ENCODE results near the gene SMIM5. TPM values are rescaled to one million over a fixed set of nuclear protein-coding genes. Genes with fewer than 3 reads are reported as not detected.
A peak's percentile ranks its signal among the peaks of the same experiment; 100 is the strongest.

Gene SMIM5
- total and polyA plus RNA-seq, 8 donors, result 0.58 to 29.5 (median 7.9) TPM; not detected in 2

- H3K36me3 ChIP-seq, result peaks cover 8 to 54% (median 49%) of the 10 kb centered on the region in 4 donors
- intact Hi-C loops (cut with DNase I; ENCODE audit: low total_unique reads), result loop anchor here (5.0 kb wide), 1 partner anchor 116 kb away; no protein-coding TSS in a partner anchor
- H3K4me1 ChIP-seq, result peaks cover 30 to 41% (median 38%) of the 10 kb centered on the region in 4 donors
- WGBS, 5 donors, result 91 to 96% (median 93%) methylated on average over 19 to 27 of the region's 27 CpGs
- TF ChIP-seq EP300 (IDR thresholded peaks at IDR 0.05), result no peak
- no peak for TF ChIP-seq CTCF (IDR thresholded peaks at IDR 0.05)
- TF ChIP-seq POLR2A (IDR thresholded peaks at IDR 0.05), result no peak
- TF ChIP-seq POLR2AphosphoS5 (IDR thresholded peaks at IDR 0.05), result no peak
- no peaks in the 10 kb centered on the region for H3K9me3 ChIP-seq
- no peak overlapping the region for H3K27ac ChIP-seq
- no peak overlapping the region for H3K4me3 ChIP-seq
- DNase-seq, result no peak
- H3K27me3 ChIP-seq, result no peaks in the 10 kb centered on the region
Measured at GRCh38 chr17:75631353-75631752, 1.9 kb upstream of the SMIM5 start.

- DNase-seq, result no peak
- 75 to 81% (median 78%) methylated on average over 9 to 12 of the region's 12 CpGs for WGBS, 5 donors
- no peaks in the 10 kb centered on the region for H3K27me3 ChIP-seq
- H3K36me3 ChIP-seq, result peaks cover 5 to 49% (median 38%) of the 10 kb centered on the region in 4 donors
- H3K27ac ChIP-seq, result peak overlapping the region in 4 of 5 donors; percentile 30 to 96 (median 88)
- intact Hi-C loops (cut with DNase I; ENCODE audit: low total_unique reads), result loop anchor here (5.0 kb wide), 1 partner anchor 115 kb away; no protein-coding TSS in a partner anchor
- H3K9me3 ChIP-seq, result no peaks in the 10 kb centered on the region
- peaks cover 40 to 51% (median 49%) of the 10 kb centered on the region in 4 donors for H3K4me1 ChIP-seq
- no peak for TF ChIP-seq EP300 (IDR thresholded peaks at IDR 0.05)
- no peak for TF ChIP-seq POLR2AphosphoS5 (IDR thresholded peaks at IDR 0.05)
- no peak for TF ChIP-seq POLR2A (IDR thresholded peaks at IDR 0.05)
- no peak overlapping the region for H3K4me3 ChIP-seq
Measured at GRCh38 chr17:75632428-75632827, 806 bp upstream of the SMIM5 start.

GRCh38 chr17:75633486-75634375, 497 bp downstream of the SMIM5 start:
- Histone ChIP-seq H3K27me3 (no peaks in the 10 kb centered on the region), H3K27ac (peak overlapping the region; percentile 87 to 96 (median 89)), H3K36me3 (peaks cover 3 to 38% (median 31%) of the 10 kb centered on the region in 4 donors), H3K4me3 (peak overlapping the region; percentile 24 to 44 (median 34)), H3K9me3 (no peaks in the 10 kb centered on the region), H3K4me1 (peaks cover 45 to 61% (median 56%) of the 10 kb centered on the region in 4 donors)
- TF ChIP-seq EP300 (IDR thresholded peaks at IDR 0.05) (no peak), POLR2A (IDR thresholded peaks at IDR 0.05) (peak in 1 of 4 donors; percentile 58), CTCF (IDR thresholded peaks at IDR 0.05) (peak in 5 of 7 experiments; percentile 33 to 55 (median 52)), POLR2AphosphoS5 (IDR thresholded peaks at IDR 0.05) (peak in 2 of 3 donors; percentile 70 to 74)
- peak; percentile 94 to 97 for DNase-seq
- intact Hi-C loops (cut with DNase I; ENCODE audit: low total_unique reads), result loop anchor here (5.0 kb wide), 1 partner anchor 114 kb away; no protein-coding TSS in a partner anchor
- 8 to 12% (median 9%) methylated on average over 24 to 27 of the region's 27 CpGs for WGBS, 5 donors

GRCh38 chr17:75634376-75634740, 1.1 kb downstream of the SMIM5 start:
- H3K4me1 ChIP-seq, result peaks cover 49 to 67% (median 60%) of the 10 kb centered on the region in 4 donors
- H3K9me3 ChIP-seq, result no peaks in the 10 kb centered on the region
- no peaks in the 10 kb centered on the region for H3K27me3 ChIP-seq
- H3K36me3 ChIP-seq, result peaks cover 0 to 31% (median 28%) of the 10 kb centered on the region in 4 donors
- peak overlapping the region; percentile 87 to 96 (median 89) for H3K27ac ChIP-seq
- H3K4me3 ChIP-seq, result peak overlapping the region; percentile 24 to 44 (median 34)
- TF ChIP-seq EP300 (IDR thresholded peaks at IDR 0.05) (no peak), POLR2A (IDR thresholded peaks at IDR 0.05) (no peak), POLR2AphosphoS5 (IDR thresholded peaks at IDR 0.05) (no peak), CTCF (IDR thresholded peaks at IDR 0.05) (no peak)
- DNase-seq, result no peak
- intact Hi-C loops (cut with DNase I; ENCODE audit: low total_unique reads), result loop anchor here (5.0 kb wide), 1 partner anchor 113 kb away; no protein-coding TSS in a partner anchor
- WGBS, 5 donors, result 36 to 69% (median 58%) methylated on average over 6 to 9 of the region's 9 CpGs
